Measurements from ENCODE around the gene FHL2.

FHL2 gene

DNA sequence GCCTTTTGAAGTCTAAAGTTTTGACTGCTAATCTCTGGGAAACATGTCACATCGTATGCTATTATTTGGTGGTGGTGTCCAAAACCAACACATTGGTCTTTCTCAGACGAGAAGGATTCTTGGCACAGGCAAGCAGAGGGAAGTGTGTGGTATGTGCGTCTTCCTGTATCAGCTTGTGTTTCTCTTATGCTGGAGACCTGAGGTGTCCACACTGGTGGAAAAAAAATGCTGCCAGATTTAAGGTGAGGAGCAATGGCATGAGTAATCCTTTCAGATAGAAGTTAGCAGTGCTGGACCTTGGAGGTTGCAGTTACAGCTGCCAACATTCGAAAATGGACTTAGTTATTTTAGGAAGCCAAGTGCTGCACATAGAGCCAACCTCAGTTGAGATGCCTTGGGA lies 11.7 kb upstream of the FHL2 start:
- TF ChIP-seq CTCF (IDR thresholded peaks at IDR 0.05; ENCODE audit: low read depth, low read length): no peak
- TF ChIP-seq MAX (IDR thresholded peaks at IDR 0.05; ENCODE audit: low read depth, low read length): no peak
- TF ChIP-seq MYC (IDR thresholded peaks at IDR 0.05; ENCODE audit: low read depth, low read length): no peak
- H3K4me3 ChIP-seq (ENCODE audit: low read depth, low read length): no peak overlapping the region
- DNase-seq (ENCODE audit: low read depth): no peak

- no peak overlapping the region for H3K4me3 ChIP-seq (ENCODE audit: low read depth, low read length)
- TF ChIP-seq CTCF (IDR thresholded peaks at IDR 0.05; ENCODE audit: low read depth, low read length): no peak
- TF ChIP-seq MAX (IDR thresholded peaks at IDR 0.05; ENCODE audit: low read depth, low read length): no peak
- no peak for TF ChIP-seq POLR2A (IDR thresholded peaks at IDR 0.05; ENCODE audit: extremely low read depth, insufficient read length)
- no peak for TF ChIP-seq MYC (IDR thresholded peaks at IDR 0.05; ENCODE audit: low read depth, low read length)
- no peak for DNase-seq (ENCODE audit: low read depth)
These were observed 10.9 kb upstream of the FHL2 start for GRCh38 chr2:105409717-105410116.

- TF ChIP-seq POLR2A (IDR thresholded peaks at IDR 0.05; ENCODE audit: extremely low read depth, insufficient read length) (no peak), MAX (IDR thresholded peaks at IDR 0.05; ENCODE audit: low read depth, low read length) (no peak), CTCF (IDR thresholded peaks at IDR 0.05; ENCODE audit: low read depth, low read length) (no peak), MYC (IDR thresholded peaks at IDR 0.05; ENCODE audit: low read depth, low read length) (no peak)
- DNase-seq (ENCODE audit: low read depth): no peak
- no peak overlapping the region for H3K4me3 ChIP-seq (ENCODE audit: low read depth, low read length)
These were observed 9.3 kb upstream of the FHL2 start for GRCh38 chr2:105407946-105408743.

GRCh38 chr2:105406221-105406620 lies 7.4 kb upstream of the FHL2 start:
- no peak overlapping the region for H3K4me3 ChIP-seq (ENCODE audit: low read depth, low read length)
- TF ChIP-seq MYC (IDR thresholded peaks at IDR 0.05; ENCODE audit: low read depth, low read length): no peak
- no peak for TF ChIP-seq MAX (IDR thresholded peaks at IDR 0.05; ENCODE audit: low read depth, low read length)
- TF ChIP-seq POLR2A (IDR thresholded peaks at IDR 0.05; ENCODE audit: extremely low read depth, insufficient read length): no peak
- no peak for TF ChIP-seq CTCF (IDR thresholded peaks at IDR 0.05; ENCODE audit: low read depth, low read length)
- no peak for DNase-seq (ENCODE audit: low read depth)

DNA sequence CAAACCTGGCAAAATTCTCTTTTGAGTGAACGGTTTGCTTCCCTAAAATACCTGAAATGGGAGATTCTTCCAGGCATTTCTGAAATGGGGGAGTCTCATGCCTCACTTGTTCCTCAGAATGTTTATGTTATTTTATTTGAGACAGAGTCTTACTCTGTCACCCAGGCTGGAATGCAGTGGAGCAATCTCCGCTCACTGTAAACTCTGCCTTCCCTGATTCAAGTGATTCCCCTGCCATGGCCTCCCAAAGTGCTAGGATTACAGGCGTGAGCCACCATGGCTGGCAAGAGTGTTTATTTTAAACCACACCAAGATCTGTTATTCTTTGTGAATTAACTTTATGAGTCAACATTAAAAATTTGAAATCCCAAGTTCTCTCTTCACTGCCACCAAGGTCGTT lies 6.4 kb upstream of the FHL2 start:
- no peak for TF ChIP-seq MAX (IDR thresholded peaks at IDR 0.05; ENCODE audit: low read depth, low read length)
- TF ChIP-seq CTCF (IDR thresholded peaks at IDR 0.05; ENCODE audit: low read depth, low read length): no peak
- no peak for TF ChIP-seq MYC (IDR thresholded peaks at IDR 0.05; ENCODE audit: low read depth, low read length)
- TF ChIP-seq POLR2A (IDR thresholded peaks at IDR 0.05; ENCODE audit: extremely low read depth, insufficient read length): no peak
- H3K4me3 ChIP-seq (ENCODE audit: low read depth, low read length): no peak overlapping the region
- no peak for DNase-seq (ENCODE audit: low read depth)

All from NB4 (cell line).